Adipose tissue (tissue), 3 donors: Measurements from ENCODE around the gene SETD7. TPM values are rescaled to one million over a fixed set of nuclear protein-coding genes. Genes with fewer than 3 reads are reported as not detected.

Source experiments
- H3K27ac ChIP-seq: one replicate; pipeline ENCODE4 v1.5.1; 2013; ENCODE audit warnings: low read depth, low read length
- WGBS, 3 donors: extraction: QIAGEN DNeasy Blood & Tissue Kit; methylation state at CpG; one replicate each; pipeline ENCODE4 v1.1.7; 2013; 5-methylcytosine and 5-hydroxymethylcytosine counted together
- polyA plus RNA-seq, 3 donors: library from polyadenylated mRNA; stranded (reverse); fragments of 200-250 nt; gene quantifications; one replicate each; pipeline ENCODE4 v1.2.3, GENCODE V29; 2013
- donor health status: healthy with polysubstance abuse.
- donor health status: Bipolar disorder and iron deficiency.
- donor health status: healthy.

The SETD7 gene
- 10 to 100 TPM in 2 of 3 donors, 1 to 10 TPM in 1; 7.7 to 63.1 (median 20.6) TPM for polyA plus RNA-seq

DNA sequence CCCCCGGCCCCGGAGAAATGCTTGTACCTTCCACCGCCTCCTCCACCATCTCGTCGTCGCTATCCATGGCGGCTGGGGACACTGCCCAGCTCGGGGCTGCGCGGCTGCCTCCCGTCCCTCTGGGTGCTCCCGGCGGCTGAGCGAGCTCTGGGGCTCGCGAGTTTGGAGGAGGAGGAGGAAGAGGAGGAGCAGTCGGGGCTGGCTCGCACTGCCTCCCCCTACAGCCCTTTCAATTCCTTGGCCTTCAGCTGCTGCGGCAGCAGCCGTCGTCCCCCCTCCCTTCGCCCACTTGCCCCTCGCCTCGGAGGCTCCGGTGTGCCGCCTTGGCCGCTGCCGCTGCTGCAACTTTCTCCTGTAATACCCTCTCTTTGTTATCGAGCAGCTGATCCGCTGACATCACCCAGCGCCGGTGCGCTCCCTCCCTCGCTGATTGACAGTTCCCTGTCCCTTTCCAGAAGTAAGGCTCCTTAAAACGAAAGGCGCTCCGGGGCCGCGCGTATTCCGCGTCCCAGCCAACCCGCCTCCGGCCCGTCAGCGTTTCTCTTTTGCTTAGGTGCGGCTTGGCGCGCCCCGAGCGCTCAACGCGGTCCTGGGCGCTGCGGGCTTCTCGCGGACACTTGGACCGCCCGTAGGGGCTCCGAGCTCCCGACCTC, at the start of gene SETD7:
Gene SETD7 (minus strand): TSS at position 149 of the 653 bp plus-strand sequence. CDS start 82 bp downstream, at position 67.
- peak within 1 kb of the TSS; percentile 87 for H3K27ac ChIP-seq
- WGBS, 3 donors = 1% methylated on average over 54 to 61 of the region's 61 CpGs

DNA sequence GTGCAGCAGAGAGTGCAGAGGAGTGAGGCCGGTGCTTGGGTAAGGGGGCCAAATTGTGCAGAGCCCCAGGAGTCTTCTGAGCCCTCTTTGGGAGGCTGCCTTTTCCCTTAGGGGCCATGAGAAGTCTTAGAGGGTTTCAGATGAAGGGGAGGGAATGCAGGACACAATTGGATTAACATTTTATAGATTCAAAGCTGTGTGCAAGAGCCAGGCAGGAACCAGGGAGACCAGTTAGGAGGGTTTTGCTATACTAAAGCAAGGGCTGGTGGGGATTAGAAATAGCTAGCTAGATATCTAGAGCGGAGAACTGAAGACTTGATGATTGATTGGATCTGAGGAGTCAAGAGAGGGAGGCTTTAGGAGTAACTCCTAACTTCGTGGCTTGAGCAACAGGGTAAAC, 49.5 kb upstream of the SETD7 start:
- WGBS, 3 donors = 86 to 90% (median 87%) methylated on average over 3 of the region's 3 CpGs
- H3K27ac ChIP-seq = no peak overlapping the region

DNA sequence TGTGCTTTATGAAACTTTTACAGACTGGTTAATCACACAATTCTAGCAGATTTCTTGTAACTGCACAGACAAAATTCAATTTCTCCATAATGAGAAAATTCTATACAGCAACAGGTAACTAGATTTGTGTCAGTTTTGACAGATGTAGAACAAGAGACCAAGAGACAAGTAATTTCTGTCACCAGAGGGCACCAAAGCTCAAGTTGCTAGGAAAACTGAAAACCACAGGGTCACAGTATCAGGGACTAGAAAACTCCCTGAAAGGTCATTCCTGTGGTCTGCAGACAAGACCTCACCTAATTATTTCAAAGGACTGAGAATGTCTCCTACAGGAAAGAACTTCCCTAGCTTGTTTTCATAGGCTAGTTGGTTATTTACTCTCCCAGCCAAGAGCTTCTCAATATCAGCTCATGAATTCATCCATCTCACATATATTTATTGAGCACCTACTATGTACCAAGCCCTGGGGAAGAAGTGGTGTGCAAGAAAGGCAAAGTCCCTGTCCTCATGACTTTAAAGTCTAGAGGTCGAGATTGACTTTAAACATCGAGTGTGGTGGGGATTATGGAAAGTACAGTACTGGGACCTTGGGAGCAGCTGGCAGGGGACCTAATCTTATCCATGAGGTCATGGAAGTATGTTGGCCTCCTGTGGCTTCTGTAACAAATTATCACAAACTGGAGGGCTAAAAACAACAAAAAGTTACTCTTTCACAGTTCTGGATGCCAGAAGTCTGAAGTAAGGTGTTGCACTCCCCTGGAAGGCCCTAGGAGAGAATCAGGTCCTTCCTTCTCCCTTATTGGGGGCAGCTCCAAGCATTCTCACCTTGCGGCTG, 47.8 kb upstream of the SETD7 start:
- 50 to 72% (median 67%) methylated on average over 3 of the region's 3 CpGs for WGBS, 3 donors
- no peak overlapping the region for H3K27ac ChIP-seq

DNA sequence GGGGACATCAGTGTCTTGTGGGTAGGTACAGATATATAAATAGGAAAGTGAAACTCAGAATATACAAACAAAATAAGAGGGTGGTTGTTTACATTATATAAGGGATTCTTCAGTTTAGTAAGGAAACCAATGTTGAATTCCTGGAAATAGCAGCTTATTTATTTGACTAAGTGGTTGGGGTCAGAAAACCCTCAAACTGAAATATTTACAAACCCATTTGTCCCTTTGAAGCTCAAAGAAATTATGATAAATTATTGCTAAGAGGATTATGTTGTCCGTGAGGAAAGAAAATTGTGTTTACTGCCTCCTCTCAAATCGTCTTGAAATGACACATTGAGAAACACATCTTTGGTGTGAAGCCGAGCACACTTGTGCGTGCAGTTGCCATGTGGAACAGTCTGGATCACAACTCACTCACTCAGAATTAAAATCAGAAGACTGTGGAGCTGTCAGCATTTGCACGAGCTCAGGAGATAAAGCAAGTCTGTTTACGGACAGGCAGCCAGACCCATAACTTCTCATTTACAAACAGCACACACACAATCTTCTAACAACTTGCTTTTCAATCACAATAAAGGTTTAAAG, 46.8 kb upstream of the SETD7 start:
- WGBS, 3 donors = 56 to 75% (median 68%) methylated on average over 6 of the region's 6 CpGs
- no peak overlapping the region for H3K27ac ChIP-seq

DNA sequence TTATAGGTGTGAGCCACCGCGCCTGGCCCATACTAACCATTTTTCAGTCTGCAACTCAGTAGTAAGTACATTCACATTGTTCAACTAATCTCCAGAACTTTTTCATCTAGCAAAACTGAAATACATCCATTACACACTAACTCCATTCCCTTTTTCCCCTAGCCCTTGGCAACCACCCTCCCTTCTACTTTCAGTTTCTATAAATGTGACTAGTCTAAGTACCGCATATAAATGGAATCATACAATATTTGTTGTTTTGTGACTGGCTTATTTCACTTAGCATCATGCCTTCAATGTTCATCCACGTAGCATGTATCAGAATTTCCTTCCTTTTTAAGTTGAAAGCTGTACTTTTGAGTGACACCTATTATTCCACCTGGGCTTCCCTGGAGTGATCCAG, 44.6 kb upstream of the SETD7 start:
- no peak overlapping the region for H3K27ac ChIP-seq
- 84 to 97% (median 87%) methylated on average over 4 of the region's 4 CpGs for WGBS, 3 donors

DNA sequence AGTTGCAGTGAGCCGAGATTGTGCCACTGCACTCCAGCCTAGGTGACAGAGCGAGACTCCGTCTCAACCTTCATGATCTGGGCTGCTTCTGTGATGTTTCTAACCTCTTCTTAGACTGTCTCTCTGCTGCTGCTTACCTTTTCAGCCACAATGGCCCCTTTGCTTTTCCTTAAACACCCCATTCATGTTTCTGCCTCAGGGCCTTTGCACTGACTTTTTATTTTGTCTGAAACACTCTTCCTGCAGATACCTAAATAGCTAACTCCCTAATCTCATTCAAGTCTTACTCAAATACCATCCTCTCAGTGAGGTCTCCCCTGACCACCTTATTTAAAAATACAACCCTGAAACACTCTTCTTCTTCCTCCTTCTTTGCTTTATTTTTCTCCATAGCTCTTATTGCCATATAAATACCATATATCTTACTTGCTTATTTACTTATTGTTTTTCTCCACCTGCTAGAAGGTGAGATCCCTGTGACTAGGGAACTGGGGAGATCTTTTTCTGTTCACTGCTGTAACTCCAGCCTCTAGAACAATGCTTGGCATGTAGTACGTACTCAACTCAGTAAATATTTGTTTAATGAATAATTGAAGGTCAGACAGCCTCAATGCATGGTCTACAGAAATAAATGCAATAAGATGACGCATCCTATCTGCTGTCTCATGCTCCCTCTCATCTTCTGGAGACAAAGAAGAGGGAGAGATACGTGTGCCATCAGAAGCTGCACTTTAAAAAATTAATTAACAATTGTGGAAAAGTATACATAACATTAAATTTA, 43.8 kb upstream of the SETD7 start:
- WGBS, 3 donors = 88 to 95% (median 93%) methylated on average over 6 of the region's 6 CpGs
- no peak overlapping the region for H3K27ac ChIP-seq

DNA sequence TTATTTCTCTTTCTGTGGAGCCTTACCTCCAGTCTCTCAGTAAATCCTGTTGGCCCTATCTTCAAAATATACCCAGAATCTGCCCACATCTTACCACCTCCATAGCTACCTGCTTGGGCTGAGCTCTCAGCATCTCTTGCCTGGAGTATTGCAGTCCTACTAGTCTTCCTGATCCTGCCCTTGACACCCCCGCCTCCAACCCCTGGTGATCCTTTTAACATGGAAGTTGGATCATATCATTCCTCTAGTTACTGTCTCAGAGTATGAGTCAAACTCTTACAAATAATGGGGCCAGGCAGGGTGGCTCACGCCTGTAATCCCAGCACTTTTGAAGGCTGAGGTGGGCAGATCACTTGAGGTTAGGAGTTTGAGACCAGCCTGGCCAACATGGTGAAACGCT, 43.1 kb upstream of the SETD7 start:
- 93 to 98% (median 97%) methylated on average over 3 of the region's 3 CpGs for WGBS, 3 donors
- H3K27ac ChIP-seq = no peak overlapping the region

DNA sequence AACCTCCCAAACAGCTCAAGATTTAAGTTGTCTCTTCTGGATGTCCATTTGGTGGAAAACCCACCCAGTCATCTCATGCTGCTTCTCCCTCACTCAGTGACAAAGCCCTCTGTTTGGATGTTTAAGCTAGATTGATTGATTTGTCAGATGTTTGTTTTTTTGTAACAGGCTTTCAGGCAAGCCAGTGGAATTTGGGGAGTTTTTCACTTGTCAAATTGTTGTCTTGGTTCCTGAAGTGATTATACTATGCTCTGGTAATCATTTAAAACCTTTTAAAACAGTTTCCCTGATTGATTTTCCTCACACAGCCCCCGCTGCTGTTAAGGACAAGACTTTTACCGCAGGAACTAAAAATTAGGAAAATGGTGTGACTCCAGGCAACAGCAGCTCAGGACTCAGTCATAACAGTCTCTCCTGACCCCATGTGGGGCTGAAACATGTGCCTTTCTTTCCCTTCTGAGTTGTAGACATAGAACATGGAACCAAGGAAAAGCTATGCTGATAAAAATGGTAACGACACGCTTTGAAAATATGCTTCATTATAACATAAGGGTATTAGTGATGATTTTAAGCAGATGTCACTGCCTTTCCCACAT, 40.8 kb upstream of the SETD7 start:
- H3K27ac ChIP-seq = no peak overlapping the region
- WGBS, 3 donors = 63 to 70% (median 70%) methylated on average over 4 of the region's 4 CpGs

DNA sequence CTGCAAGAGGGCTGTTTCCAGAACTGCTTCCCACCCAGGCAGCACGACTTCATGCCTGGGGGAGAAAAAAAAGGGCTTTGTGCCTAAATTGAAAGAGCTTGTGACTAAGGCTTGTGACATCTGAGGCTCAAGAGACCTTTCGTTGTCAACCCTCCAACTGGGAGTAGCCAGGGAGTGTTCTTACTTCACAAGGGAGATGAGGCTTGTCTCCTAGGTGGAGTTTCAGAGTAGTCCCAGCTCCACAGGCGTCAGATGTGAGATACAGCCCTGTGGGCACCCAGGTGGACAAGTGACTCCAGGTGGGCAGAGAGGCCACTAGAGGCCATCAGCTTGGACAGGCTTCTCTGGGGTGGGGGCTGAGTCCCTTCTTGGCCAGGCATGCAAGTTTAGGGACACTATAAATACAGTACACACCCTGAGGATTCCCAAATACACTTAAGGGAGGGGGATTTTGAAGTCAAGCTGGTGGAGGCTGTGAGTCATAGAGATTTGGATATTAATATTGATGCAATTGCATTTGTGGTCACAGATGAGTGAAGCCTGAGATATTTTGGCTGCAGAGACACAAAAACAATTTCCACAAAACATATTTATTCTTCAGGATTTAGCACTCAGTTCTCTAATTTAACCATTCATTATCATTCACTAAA, 40.1 kb upstream of the SETD7 start:
- no peak overlapping the region for H3K27ac ChIP-seq
- WGBS, 3 donors = 50 to 82% (median 63%) methylated on average over 3 of the region's 3 CpGs

DNA sequence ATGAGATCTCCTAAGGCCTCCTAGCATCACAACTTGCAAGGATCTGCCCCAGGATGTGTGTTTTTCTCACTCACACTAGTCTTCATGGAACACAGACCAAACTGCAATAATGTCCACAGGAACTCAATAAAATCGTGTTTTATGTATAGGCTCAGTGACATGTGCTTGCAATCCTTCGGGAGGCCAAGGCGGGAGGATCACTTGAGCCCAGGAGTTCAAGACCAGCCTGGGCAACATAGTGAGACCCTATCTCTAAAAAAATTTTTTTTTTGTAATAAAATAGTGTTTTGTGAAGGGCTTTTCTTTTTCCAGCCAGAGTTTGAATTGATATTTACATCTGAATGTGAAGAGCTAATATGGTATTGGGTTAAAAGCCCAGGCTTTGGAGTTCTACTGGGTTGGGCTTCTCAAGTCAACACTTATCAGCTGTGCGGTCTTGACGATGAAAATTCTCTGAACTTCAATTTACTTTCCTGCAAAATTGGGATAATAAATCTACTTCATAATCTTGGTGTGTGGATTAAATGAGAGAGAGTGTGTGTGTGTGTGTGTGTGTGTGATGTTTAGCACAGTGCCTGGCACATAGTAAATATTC, 38.7 kb upstream of the SETD7 start:
- 77 to 93% (median 91%) methylated on average over 5 of the region's 5 CpGs for WGBS, 3 donors
- H3K27ac ChIP-seq = no peak overlapping the region

DNA sequence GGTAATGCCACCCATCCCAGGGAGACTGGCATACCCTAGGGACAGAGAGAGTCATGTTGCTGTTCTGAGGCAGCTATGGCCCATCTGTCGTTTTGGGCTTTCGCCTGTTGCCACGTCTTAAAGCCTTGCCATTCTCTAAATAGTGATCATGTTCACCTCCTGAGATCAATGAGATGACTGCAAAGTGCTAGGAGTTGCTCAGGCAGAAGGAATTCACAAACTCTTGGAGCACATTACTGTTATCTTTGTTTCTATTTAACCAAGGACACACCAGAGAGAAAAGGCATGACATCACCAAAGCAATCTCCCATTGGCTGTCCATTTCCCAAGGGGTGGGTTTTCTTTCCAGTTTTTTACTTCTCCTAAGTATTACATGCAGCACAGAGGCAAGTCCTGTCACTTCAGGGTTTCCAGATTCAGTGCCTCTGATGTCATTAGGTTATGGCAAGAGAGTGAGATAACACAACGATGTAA, 37.1 kb upstream of the SETD7 start:
- 34 to 69% (median 62%) methylated on average over 4 of the region's 4 CpGs for WGBS, 3 donors
- H3K27ac ChIP-seq = no peak overlapping the region

DNA sequence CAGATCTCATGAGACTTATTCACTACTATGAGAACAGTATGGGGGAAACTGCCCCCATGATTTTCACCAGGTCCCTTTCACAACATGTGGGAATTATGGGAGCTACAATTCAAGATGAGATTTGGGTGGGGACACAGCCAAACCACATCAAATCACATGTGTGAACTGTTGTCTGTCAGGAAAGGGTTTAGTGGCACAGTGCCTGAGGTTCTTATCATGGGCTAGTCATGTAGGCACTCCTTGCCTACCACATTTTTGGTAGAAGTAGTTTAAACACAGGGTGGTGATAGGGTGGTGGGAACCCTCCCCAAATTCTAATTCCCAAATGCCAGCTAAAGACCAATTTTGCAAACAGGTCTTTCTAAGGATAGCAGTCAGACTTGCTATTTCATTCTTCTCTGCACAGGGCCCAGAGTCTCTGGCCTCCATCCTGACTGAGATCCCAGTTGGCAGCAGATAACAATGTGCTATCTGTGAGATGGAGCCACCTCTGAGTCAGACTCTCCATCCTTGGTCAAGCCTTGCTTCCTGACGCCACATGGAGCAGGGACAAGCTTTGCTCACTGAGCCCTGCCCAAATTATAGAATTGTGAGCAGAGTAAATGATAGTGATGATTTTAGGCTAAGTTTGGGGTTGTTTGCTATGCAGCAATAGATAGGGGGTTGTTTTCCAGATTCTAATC, 33.5 kb upstream of the SETD7 start:
- WGBS, 3 donors = 69 to 93% (median 75%) methylated on average over 1 of the region's 1 CpG

DNA sequence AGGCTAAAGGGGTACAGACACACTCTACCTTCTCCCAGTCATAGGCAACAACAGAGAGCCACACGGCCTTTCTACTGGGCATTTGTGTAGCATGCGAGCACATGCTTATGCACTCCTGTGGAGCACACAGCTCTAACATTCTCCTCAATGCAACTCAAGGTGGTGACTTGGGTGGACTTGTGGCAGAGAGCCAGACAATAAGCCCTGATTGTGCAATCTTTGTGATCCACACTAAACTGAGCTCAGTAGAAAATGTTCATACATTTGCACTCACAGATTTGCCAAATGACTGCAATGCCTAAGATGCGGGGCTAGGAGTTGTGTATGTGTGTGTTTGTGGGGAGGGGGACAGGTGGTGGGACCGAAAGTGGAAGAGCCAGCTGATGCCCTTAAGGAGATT, 31.4 kb upstream of the SETD7 start:
- 80 to 95% (median 95%) methylated on average over 4 of the region's 4 CpGs for WGBS, 3 donors
- H3K27ac ChIP-seq = no peak overlapping the region

More for the DNA sequence above, 33.5 kb upstream of the SETD7 start:
- no peak overlapping the region for H3K27ac ChIP-seq

DNA sequence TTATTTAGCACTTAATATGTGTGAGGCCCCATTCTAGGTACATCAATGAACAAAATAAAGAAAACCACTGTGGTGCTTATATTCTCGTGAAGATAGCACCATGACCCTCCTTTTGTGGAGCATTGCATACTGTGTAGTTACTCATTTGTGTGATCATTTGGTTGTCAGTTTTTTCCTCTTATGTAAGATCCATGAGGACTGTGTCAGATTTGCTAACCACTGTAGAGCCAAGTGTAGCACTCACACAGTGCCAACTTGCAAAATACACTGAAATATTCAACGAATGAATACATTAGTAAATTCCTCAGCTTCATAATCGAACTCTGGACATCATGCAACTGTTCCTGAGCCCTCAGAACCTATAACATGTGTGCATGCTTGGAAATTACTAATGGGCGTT, 29.5 kb upstream of the SETD7 start:
- 65 to 73% (median 73%) methylated on average over 4 of the region's 4 CpGs for WGBS, 3 donors

DNA sequence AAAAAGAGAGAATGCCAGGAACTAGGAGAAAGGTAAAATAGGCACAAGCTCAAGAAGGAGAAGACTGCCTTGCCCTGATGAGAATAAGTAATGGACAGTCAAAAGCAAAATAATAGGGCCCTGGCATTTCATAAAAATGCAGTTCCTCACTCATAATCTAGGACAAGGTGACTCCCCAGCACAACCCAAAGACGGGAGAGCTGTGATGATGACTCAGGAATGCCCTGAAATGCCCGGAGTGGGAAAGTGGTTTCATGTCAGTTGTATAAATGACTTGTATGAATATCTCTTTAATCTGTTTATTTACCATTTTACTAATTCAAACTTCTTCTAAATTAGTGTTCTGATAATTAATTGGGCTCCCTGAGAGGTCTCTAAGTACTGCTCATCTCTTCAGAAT, 28.8 kb upstream of the SETD7 start:
- WGBS, 3 donors = 66 to 69% (median 67%) methylated on average over 2 of the region's 2 CpGs
- H3K27ac ChIP-seq = no peak overlapping the region

More for the DNA sequence above, 29.5 kb upstream of the SETD7 start:
- H3K27ac ChIP-seq = no peak overlapping the region

DNA sequence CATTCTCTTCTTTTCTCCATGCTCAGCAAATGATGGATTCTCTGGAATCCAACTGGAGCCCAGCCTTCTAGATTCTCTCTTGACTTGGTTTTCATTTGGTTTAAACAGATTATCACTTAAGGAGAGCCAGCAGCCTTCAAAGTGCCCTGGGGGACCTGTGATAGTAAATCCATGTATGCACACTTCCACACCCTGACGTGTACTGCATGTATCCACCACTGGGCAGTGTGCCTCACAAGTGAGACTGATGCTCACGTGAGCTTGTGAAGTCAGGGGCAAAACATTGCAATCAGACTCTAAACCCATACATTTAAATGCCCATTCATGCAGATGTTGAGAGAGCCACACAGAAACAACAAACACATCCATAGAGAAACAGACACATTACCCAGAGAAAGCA, 28.0 kb upstream of the SETD7 start:
- H3K27ac ChIP-seq = no peak overlapping the region
- 69 to 85% (median 80%) methylated on average over 2 of the region's 2 CpGs for WGBS, 3 donors

DNA sequence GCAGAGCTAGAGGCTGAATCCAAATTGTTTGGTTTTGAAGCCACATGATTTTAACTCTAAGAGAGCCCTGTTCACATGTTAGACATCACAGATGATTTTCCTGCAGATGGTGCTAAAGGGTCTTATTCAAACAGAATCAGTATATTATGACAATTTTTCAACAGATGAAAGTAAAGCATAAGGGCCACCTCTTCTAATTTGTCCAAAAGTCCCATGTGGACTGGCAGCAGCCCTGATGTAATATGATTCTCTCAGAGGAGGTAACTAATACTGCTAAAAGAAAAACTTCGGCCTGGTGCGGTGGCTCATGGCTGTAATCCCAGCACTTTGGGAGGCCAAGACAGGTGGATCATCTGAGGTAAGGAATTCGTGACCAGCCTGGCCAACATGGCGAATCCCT, 26.0 kb upstream of the SETD7 start:
- H3K27ac ChIP-seq = no peak overlapping the region

More for the DNA sequence above, 26.0 kb upstream of the SETD7 start:
- WGBS, 3 donors = 82 to 91% (median 84%) methylated on average over 4 of the region's 4 CpGs
